ENCODE data around the gene MAPK8IP1.

The MAPK8IP1 gene

GRCh38 chr11:45860348-45860747, 25.1 kb upstream of the MAPK8IP1 start:
- DNase-seq, result no peak

- DNase-seq, result no peak
Observed at GRCh38 chr11:45860764-45861510, 24.5 kb upstream of the MAPK8IP1 start.

- no peak for DNase-seq
Observed at GRCh38 chr11:45864041-45864440, 21.4 kb upstream of the MAPK8IP1 start.

GRCh38 chr11:45869551-45869950, 15.9 kb upstream of the MAPK8IP1 start:
- no peak for DNase-seq

- DNase-seq, result no peak
Observed at GRCh38 chr11:45870706-45871105, 14.7 kb upstream of the MAPK8IP1 start.

- no peak for DNase-seq
Observed at GRCh38 chr11:45871638-45872037, 13.8 kb upstream of the MAPK8IP1 start.

GRCh38 chr11:45872651-45873356, 12.6 kb upstream of the MAPK8IP1 start:
- DNase-seq, result peak; percentile 39 to 40

- DNase-seq, result no peak
Observed at GRCh38 chr11:45876401-45876800, 9.1 kb upstream of the MAPK8IP1 start.

GRCh38 chr11:45877221-45877620, 8.2 kb upstream of the MAPK8IP1 start:
- no peak for DNase-seq

GRCh38 chr11:45877845-45878244, 7.6 kb upstream of the MAPK8IP1 start:
- DNase-seq, result no peak

GRCh38 chr11:45879803-45880686, 5.4 kb upstream of the MAPK8IP1 start:
- DNase-seq, result no peak

GRCh38 chr11:45880772-45881570, 4.5 kb upstream of the MAPK8IP1 start:
- no peak for DNase-seq

- no peak for DNase-seq
Observed at GRCh38 chr11:45881708-45882368, 3.6 kb upstream of the MAPK8IP1 start.

- no peak for DNase-seq
Observed at GRCh38 chr11:45884596-45885185, 760 bp upstream of the MAPK8IP1 start.

GRCh38 chr11:45885921-45886721, 670 bp downstream of the MAPK8IP1 start:
- DNase-seq, result no peak

GRCh38 chr11:45886816-45887520, 1.5 kb downstream of the MAPK8IP1 start:
- DNase-seq, result no peak

- no peak for DNase-seq
Observed at GRCh38 chr11:45887587-45887986, 2.1 kb downstream of the MAPK8IP1 start.

GRCh38 chr11:45889555-45889954, 4.1 kb downstream of the MAPK8IP1 start:
- no peak for DNase-seq

GRCh38 chr11:45889966-45890365, 4.5 kb downstream of the MAPK8IP1 start:
- DNase-seq, result no peak

Data from CD4-positive, alpha-beta T cell treated with Interleukin-1 beta for 1 hour (primary cell).